DOHH2 (cell line): Measurements from ENCODE around the gene RBM38.

Source experiments
- H3F3A ChIP-seq: fragments of 200-600 bp; sonication (generic), shearing (Covaris generic); 2 replicates; pipeline ENCODE4 v1.6.0; 2016; ENCODE audit warnings: antibody characterized with exemption, mild to moderate bottlenecking; ENCODE audit not compliant: control insufficient read depth, insufficient read depth
- H3K27ac ChIP-seq: fragments of 200-600 bp; sonication (generic); 2 replicates; pipeline ENCODE4 v1.5.1; 2014; ENCODE audit warnings: low read depth, mild to moderate bottlenecking, low read length, moderate library complexity
- H3K27me3 ChIP-seq: fragments of 200-600 bp; sonication (generic); 2 replicates; pipeline ENCODE4 v1.6.1; 2014; ENCODE audit warnings: mild to moderate bottlenecking, low read length, mixed read lengths; ENCODE audit not compliant: control insufficient read depth
- H3K36me3 ChIP-seq: fragments of 200-600 bp; sonication (generic); 2 replicates; pipeline ENCODE4 v1.6.1; 2014; ENCODE audit warnings: mild to moderate bottlenecking, low read length, moderate library complexity, mixed read lengths; ENCODE audit not compliant: control insufficient read depth
- H3K4me1 ChIP-seq: fragments of 200-600 bp; sonication (generic); 2 replicates; pipeline ENCODE4 v1.6.1; 2014; ENCODE audit warnings: mild to moderate bottlenecking, low read length, mixed read lengths; ENCODE audit not compliant: control insufficient read depth
- H3K4me2 ChIP-seq: fragments of 200-600 bp; sonication (generic); 2 replicates; pipeline ENCODE4 v1.6.0; 2014; ENCODE audit warnings: mild to moderate bottlenecking, low read length, moderate library complexity
- H3K4me3 ChIP-seq: fragments of 200-600 bp; sonication (generic); 2 replicates; pipeline ENCODE4 v1.5.1; 2014; ENCODE audit warnings: mild to moderate bottlenecking, low read length, mixed read lengths
- H3K79me2 ChIP-seq: fragments of 200-600 bp; sonication (generic); 2 replicates; pipeline ENCODE4 v1.6.1; 2014; ENCODE audit warnings: mild to moderate bottlenecking, low read length, mixed read lengths; ENCODE audit not compliant: control insufficient read depth
- H3K9me2 ChIP-seq: fragments of 200-600 bp; sonication (generic); replicated peaks from 2 replicates; pipeline ENCODE4 v1.6.1; 2014; ENCODE audit warnings: mild to moderate bottlenecking, low read length, mixed read lengths; ENCODE audit not compliant: control insufficient read depth
- H3K9me3 ChIP-seq: fragments of 200-600 bp; sonication (generic); 2 replicates; pipeline ENCODE4 v1.6.1; 2014; ENCODE audit warnings: antibody characterized with exemption, low read length, mixed read lengths; ENCODE audit not compliant: control insufficient read depth, insufficient read depth
- H4K20me1 ChIP-seq: fragments of 200-600 bp; sonication (generic); 2 replicates; pipeline ENCODE4 v1.6.0; 2014; ENCODE audit warnings: low read depth, mild to moderate bottlenecking, antibody characterized with exemption, low read length, moderate library complexity; ENCODE audit not compliant: control insufficient read depth, insufficient read depth
- CTCF ChIP-seq: fragments of 200-600 bp; sonication (generic); IDR thresholded peaks from one replicate; pipeline ENCODE4 v1.5.1; 2014; ENCODE audit warnings: antibody characterized with exemption, mild to moderate bottlenecking, low read depth, low read length; ENCODE audit not compliant: poor library complexity, severe bottlenecking
- EZH2phosphoT487 ChIP-seq: fragments of 200-600 bp; sonication (generic); IDR thresholded peaks from 2 replicates; pipeline ENCODE4 v1.6.1; 2017; ENCODE audit warnings: borderline replicate concordance, mild to moderate bottlenecking, antibody characterized with exemption, low read length, moderate library complexity, mixed read lengths

The RBM38 gene

GRCh38 chr20:57388953-57389694 lies 2.1 kb upstream of the RBM38 start:
- Histone ChIP-seq H3K4me3 (peak overlapping the region; percentile 76), H3K9me3 (no peaks in the 10 kb centered on the region), H3F3A (peaks cover 37% of the 10 kb centered on the region), H3K79me2 (peaks cover 27% of the 10 kb centered on the region), H3K27me3 (no peaks in the 10 kb centered on the region), H3K4me1 (peaks cover 48% of the 10 kb centered on the region), H3K36me3 (peaks cover 25% of the 10 kb centered on the region), H3K27ac (peak overlapping the region; percentile 96), H3K9me2 (no peaks in the 10 kb centered on the region), H4K20me1 (peaks cover 17% of the 10 kb centered on the region), H3K4me2 (peak overlapping the region; percentile 95)
- TF ChIP-seq CTCF (peak; percentile 64), EZH2phosphoT487 (no peak)

GRCh38 chr20:57389695-57390603 lies 1.2 kb upstream of the RBM38 start:
- H3K79me2 ChIP-seq, result peaks cover 35% of the 10 kb centered on the region
- H3K4me2 ChIP-seq, result peak overlapping the region; percentile 95
- no peaks in the 10 kb centered on the region for H3K9me2 ChIP-seq
- peaks cover 42% of the 10 kb centered on the region for H3F3A ChIP-seq
- peak overlapping the region; percentile 96 for H3K27ac ChIP-seq
- TF ChIP-seq CTCF, result no peak
- TF ChIP-seq EZH2phosphoT487, result no peak
- no peaks in the 10 kb centered on the region for H3K27me3 ChIP-seq
- H3K36me3 ChIP-seq, result peaks cover 33% of the 10 kb centered on the region
- peaks cover 22% of the 10 kb centered on the region for H4K20me1 ChIP-seq
- H3K4me1 ChIP-seq, result peaks cover 57% of the 10 kb centered on the region
- H3K9me3 ChIP-seq, result no peaks in the 10 kb centered on the region
- H3K4me3 ChIP-seq, result peak overlapping the region; percentile 76

- Histone ChIP-seq H3K4me1 (peaks cover 74% of the 10 kb centered on the region), H3K27ac (peak overlapping the region; percentile 95), H3K9me2 (no peaks in the 10 kb centered on the region), H4K20me1 (peaks cover 23% of the 10 kb centered on the region), H3F3A (peaks cover 57% of the 10 kb centered on the region), H3K27me3 (no peaks in the 10 kb centered on the region), H3K4me3 (peak overlapping the region; percentile 95), H3K79me2 (peaks cover 52% of the 10 kb centered on the region), H3K9me3 (no peaks in the 10 kb centered on the region), H3K36me3 (peaks cover 50% of the 10 kb centered on the region), H3K4me2 (peak overlapping the region; percentile 88)
- TF ChIP-seq EZH2phosphoT487 (no peak), CTCF (no peak)
Observed at GRCh38 chr20:57391439-57392301, 474 bp downstream of the RBM38 start.
